Ammon's horn (tissue), 1 donor: ENCODE results near the gene DPP4.

Experiments
- DNase-seq: peaks from one replicate; pipeline ENCODE4 v3.0.0-alpha.2; 2016; ENCODE audit warnings: low spot score

The DPP4 gene

DNA sequence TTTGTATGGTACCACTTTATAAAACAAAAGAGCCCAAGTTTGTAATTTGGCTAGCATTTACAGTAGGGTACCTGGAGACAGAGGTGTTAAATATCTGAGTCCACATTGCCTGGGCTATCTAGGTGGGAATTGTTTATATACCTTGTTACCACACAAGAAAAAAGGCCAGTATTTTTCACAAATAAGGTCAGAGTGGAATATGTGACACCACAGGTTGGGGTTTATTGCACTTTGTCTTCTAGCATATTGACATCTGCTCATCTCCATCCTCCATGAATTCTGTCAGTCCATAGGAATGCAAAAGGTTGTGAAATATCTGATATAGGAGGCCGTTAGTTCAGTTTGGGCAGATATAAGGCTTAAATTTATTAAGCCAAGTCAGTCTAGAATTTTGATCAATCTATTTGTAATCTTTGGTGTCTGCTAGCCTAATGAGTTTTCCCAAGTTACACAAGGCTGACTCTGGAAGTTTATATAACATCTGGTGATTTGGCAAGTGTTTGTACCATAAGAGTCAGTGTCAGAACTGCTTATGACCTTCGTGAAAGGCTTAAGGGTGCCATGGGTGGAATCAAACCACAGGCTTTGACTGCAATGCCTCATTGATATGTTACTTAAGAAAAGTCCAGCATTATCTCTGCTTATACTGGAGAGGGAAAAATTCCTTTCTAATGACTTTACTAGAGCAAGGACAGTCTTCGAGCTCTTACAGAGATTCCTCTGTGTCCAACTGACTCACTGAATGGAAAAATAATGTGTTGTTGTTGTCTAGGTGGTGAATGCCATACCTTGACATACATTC lies 11.3 kb upstream of the DPP4 start:
- no peak for DNase-seq

- no peak for DNase-seq
Observed at GRCh38 chr2:162084536-162084935, 10.5 kb upstream of the DPP4 start.

DNA sequence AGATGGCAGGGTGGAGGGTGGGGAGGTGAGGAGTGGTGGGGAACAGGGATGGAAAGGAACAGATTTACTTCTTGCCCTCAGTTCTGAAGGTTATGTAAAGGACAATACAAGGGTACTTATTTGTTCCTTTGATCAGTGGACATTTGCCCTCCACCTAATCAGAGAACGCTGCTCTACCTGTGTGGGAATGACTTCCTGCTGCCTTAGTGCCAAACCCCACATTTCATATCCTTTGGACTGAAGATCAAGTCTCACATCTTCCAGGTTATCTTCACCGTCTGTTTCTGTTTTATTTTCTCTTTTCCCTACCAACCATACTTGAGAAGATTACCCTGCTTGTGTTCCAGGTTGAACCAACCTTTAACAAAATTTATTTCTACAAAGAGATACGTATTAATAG lies 8.7 kb upstream of the DPP4 start:
- no peak for DNase-seq

DNA sequence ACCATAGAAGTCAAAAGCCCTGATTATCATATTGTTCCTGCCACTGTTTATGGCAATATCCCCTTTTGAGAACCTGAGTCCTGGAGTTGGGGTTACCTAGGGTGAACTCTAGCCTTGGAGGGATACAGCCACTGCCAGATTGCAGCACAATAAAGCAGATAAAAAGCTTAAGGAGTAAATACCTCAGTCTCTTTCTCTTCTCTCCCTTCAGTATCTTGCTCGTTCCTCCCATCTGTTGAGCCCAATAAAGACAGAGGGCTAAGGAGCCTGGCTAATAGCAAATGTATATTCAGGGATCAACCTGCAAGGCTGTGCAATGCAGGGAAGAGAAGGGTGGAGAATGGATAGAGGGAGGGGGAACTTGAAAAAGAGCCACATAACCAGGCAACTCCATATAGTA lies 8.0 kb upstream of the DPP4 start:
- no peak for DNase-seq

DNA sequence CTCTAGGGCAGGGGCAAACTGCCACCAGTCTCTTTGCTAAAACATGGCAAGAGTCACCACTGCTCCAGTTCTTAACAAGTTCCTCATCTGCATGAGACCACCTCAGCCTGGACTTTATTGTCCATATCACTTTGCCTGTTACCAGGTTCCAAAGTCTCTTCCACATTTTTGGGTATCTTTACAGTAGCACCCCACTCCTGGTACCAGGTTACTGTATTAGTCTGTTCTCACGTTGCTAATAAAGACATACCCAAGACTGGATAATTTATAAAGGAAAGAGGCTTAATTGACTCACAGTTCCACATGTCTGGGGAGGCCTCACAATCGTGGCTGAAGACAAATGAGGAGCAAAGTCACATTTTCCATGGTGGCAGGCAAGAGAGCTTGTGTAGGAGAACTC lies 5.5 kb upstream of the DPP4 start:
- no peak for DNase-seq

GRCh38 chr2:162075689-162076132 lies 1.7 kb upstream of the DPP4 start:
- DNase-seq = no peak

DNA sequence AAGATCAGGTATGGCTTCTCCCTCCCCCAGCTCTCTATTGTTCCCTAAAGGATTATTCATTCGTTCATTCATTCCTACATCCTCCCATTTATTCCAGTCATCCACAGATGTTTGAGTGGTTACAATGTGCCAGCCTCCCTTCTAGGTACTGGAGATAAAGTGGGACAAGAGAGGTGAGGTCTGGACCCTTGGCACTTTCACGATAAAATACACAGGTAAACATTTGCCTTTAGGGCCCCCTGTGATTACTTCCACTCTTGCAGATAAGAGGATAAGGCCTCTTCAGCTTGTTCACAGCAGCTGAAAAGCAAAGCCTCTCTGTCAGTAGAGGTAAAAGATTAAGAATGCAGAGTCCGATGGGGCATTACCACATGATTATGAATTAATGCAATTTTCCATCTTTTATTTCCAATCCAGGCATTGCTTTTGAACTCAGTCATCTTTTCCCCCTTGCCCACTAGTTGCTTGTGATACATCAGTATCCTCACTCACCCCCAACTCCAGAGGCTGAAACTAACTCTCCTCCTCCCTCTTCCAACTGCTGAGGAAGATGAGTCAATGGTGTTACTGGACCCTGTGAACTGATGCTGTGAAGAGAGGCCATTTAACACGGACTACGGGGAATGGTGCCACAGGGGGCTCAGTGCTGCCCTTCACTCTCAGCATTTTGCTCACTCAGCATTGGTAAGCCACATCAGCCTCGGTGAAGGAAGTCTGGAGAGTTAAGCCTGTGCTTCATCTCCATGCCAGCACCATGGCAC lies 1.1 kb upstream of the DPP4 start:
- DNase-seq = no peak

- no peak for DNase-seq
Observed at GRCh38 chr2:162074632-162074895, 549 bp upstream of the DPP4 start.

GRCh38 chr2:162072976-162073887 lies 783 bp downstream of the DPP4 start:
- DNase-seq = no peak

GRCh38 chr2:162072181-162072702 lies 1.8 kb downstream of the DPP4 start:
- DNase-seq = no peak

GRCh38 chr2:162071001-162071400 lies 3.0 kb downstream of the DPP4 start:
- DNase-seq = no peak

GRCh38 chr2:162070228-162070936 lies 3.6 kb downstream of the DPP4 start:
- DNase-seq = no peak

DNA sequence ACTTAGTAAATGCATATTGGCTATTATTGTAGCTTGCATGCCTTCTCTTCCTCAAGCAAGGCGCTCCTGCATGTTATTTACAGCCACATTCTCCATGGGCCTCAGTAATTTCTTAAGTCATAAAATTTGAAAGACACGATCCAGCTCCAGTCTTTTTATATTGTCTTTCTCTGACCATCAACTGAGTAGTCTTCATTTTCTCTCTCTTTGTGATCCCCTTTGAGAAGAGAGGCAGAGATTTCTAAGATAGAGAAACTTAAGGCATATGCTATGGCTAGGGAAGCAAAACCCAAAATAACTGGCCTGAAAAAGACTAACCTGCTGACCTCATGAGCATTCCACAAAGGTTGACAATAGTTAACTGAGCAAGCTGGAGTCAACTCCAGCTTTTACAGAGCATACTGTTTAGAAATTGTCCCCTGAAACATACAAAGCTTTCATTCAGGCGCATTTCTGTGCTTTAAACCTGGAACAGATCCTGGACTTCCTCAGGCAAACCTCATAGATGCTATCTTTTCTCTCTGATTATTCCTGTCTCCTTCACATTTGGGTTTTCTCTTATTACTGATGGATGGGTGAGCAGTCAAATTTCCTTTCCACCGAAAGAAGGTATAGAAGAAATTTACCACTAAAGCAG lies 4.6 kb downstream of the DPP4 start:
- no peak for DNase-seq

DNA sequence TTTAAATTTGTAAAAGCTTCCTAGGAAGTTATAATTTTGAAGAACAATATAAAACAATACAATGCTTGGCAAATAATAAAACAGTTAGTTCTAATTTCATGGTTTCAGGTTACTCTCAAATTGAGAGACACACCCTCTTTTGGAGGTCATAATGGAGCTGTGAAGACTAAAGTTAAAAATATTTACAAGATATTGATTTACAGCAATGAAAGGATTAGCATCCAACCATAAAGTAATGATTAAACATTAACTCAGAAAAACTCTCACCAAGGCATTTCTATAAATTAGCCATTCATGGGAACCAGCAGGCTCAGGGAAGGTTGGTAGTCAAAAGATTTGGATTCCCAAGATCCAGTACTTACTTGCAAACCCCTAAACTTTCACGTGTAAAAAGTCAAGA lies 6.4 kb downstream of the DPP4 start:
- DNase-seq = no peak

GRCh38 chr2:162065767-162066166 lies 8.2 kb downstream of the DPP4 start:
- DNase-seq = no peak

DNA sequence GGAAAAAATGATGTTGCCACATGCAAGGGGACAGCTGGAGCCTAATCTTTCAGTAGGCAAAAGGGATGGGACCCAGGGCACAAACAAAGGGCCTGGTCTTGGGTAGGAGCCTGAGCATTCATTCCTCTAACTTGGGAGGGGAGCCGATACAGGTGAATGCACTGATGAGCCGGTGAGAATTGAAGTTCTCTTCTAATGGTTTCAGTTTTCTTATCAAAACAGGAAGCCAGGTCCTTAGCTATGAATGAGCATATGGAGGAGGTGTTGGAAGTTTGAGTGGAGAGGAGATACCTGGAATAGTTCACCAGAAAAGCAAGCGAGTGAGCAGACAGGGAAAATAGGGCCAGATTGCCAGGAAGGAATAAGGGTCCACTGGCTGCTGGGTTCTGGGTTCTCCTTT lies 10.1 kb downstream of the DPP4 start:
- no peak for DNase-seq

DNA sequence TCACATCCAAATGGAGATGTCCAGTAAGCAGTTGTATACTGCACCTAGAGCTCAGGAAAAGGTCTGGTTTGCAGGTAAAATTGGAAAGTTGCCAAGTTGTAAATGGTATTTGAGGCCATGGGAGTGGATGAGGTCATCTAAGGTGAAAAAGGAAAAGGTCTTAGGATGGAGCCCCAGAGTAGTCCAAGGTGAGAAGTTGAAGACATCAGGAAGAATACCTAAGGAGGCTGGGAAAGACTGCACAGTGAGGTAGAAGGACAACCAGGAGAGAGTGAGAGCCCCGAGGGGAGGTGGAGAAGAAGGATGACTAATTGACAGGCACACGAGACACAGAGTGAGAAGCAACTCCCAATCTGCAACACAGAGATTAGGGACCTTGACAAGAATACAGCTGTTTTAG lies 10.7 kb downstream of the DPP4 start:
- DNase-seq = no peak

DNA sequence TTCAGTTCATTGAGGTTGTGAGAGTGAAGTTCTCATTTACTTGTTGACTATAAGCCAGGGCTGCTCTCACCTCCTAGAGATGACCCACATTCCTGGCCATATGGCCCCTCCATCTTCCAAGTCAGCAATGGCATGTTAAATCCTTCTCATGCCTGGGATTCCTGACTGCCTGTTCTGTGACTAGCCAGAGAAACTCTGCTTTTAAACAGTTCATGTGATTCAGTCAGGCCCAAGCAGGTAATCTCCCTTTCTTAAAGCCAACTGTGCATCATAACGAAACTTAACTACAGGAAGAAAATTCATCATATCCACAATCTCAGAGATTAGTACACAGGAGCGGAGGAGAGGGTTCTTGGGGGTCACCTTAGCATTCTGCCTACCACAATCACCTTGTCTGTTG lies 11.5 kb downstream of the DPP4 start:
- no peak for DNase-seq

- no peak for DNase-seq
Observed at GRCh38 chr2:162061021-162061420, 13.0 kb downstream of the DPP4 start.

DNA sequence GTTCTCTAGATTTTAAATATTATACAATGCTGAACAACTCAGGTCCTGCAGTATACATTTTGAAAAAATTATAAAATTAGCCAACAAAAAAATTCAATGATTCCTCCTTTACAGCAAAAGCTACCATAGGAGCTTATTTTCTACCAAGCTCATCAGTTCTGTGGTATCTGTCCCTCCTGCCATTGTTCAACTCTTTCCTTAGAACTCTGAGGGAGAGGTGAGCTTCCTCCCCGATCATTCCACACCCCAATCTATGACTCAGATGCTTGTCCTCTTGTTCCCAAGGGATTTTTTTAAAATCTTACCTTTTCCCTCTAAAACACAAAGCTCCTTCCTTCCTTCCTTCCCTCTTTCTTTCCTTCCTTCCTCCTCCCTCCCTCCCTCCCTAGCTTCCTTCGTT lies 13.5 kb downstream of the DPP4 start:
- no peak for DNase-seq

- no peak for DNase-seq
Observed at GRCh38 chr2:162058973-162059668, 14.9 kb downstream of the DPP4 start.
